Measurements from ENCODE around the gene C15orf62. TPM values are rescaled to one million over a fixed set of nuclear protein-coding genes. Genes with fewer than 3 reads are reported as not detected.
A peak's percentile ranks its signal among the peaks of the same experiment; 100 is the strongest.

C15orf62 gene
- total RNA-seq, 1 experiment from 2014 or later = 0.14 TPM

DNA sequence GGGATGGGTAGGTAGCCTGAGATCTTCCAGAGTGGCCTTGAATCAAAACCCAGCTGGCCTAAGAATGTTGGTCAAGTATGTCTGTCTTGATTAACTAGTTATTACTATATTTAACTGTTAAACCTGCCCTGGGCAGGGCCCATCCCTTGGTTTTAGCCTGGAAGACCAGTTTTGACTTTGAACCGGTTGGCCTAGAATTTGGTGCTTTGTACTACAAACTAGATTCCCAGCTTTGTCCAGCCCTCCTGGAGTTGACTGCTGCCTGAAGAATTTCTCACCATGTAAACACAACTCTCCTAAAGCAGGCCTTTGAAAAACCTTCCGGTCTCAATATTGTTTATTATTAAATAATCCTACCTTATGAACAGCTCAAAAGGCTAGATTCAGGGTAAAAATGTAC lies 16.0 kb downstream of the C15orf62 start:
- H3K9me3 ChIP-seq (replicated peaks) = no peaks in the 10 kb centered on the region
- no peak overlapping the region for H3K4me3 ChIP-seq
- no peak overlapping the region for H3K27ac ChIP-seq
- H3K36me3 ChIP-seq = no peaks in the 10 kb centered on the region; the same call in none of the 2 replicates
- DNase-seq = no peak
- no peaks in the 10 kb centered on the region for H3K27me3 ChIP-seq
- H3K4me1 ChIP-seq = peaks cover 22% of the 10 kb centered on the region

DNA sequence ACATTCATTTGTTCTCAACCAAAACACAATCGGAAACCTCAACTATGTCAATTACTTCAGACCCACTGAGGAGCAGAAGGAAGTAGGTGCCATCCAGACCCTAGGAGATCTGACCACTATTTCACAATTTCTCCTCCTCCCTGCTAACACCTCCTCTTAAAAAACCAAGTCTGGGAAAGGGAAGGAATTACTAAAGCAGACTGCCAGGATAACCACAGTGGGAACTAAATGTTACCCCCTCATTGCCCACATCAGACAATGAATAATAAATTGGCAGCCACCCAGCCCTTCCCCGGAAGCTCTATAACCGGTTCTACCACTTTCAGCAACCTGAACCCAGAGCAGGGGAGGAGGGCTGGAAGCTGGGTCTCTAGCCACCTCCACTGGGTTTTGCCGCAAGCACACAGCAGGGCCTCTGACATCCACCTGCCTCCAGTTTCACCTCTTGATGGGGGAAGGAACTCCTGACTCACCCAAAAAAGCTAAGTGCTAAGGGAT lies 17.6 kb downstream of the C15orf62 start:
- H3K4me3 ChIP-seq = no peak overlapping the region
- no peaks in the 10 kb centered on the region for H3K9me3 ChIP-seq (replicated peaks)
- peak in 1 of 2 experiments; percentile 58 for DNase-seq
- no peak overlapping the region for H3K27ac ChIP-seq
- H3K27me3 ChIP-seq = no peaks in the 10 kb centered on the region
- H3K4me1 ChIP-seq = peaks cover 22% of the 10 kb centered on the region
- no peaks in the 10 kb centered on the region; the same call in none of the 2 replicates for H3K36me3 ChIP-seq

DNA sequence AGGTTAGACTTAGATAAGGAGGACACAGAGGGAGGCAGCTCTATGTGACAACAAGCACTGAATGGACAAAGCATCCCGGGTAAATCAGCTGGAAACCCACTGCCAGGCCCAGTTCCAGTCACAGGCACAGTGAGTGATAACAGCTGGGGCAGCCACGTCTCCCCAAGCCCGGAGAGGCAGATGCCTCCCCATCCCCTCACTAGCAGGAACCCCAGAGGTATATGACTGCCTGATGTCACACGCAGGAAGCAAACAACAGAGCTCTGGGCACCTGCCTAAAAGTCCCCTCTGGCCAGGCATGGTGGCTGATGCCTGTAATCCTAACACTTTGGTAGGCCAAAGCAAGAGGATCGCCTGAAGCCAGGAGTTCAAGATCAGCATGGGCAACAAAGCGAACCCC lies 18.2 kb downstream of the C15orf62 start:
- no peak overlapping the region for H3K27ac ChIP-seq

DNA sequence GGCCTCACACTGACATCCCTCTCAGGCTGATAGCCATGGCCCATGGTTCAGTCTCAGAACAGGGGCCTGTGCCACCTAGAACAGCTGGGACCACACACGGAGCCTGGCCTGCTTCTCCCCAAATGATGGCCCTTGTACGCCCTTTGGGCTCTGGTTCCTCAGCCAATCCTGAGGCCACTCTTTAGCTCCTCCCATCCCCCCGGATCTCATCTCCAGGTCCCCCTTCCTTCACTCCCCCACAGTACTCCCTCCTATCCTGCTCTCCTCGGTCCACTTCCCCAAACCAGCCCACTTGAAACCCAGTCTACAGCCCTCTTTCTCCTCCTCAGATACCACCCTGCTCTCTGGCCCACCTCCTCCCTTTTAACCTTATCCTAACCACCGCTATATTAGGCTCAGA lies 19.3 kb downstream of the C15orf62 start:
- H3K27ac ChIP-seq = peak overlapping the region; percentile 19; the same call in 1 of the 2 replicates
- H3K36me3 ChIP-seq = no peaks in the 10 kb centered on the region; the same call in none of the 2 replicates
- peaks cover 22% of the 10 kb centered on the region for H3K4me1 ChIP-seq
- no peak overlapping the region for H3K4me3 ChIP-seq
- peak; percentile 88 to 93 for DNase-seq
- no peaks in the 10 kb centered on the region for H3K9me3 ChIP-seq (replicated peaks)
- H3K27me3 ChIP-seq = no peaks in the 10 kb centered on the region

More for the DNA sequence above, 18.2 kb downstream of the C15orf62 start:
- Histone ChIP-seq H3K27me3 (no peaks in the 10 kb centered on the region), H3K9me3 (replicated peaks) (no peaks in the 10 kb centered on the region), H3K4me3 (no peak overlapping the region), H3K4me1 (peaks cover 22% of the 10 kb centered on the region), H3K36me3 (no peaks in the 10 kb centered on the region; the same call in none of the 2 replicates)
- no peak for DNase-seq

DNA sequence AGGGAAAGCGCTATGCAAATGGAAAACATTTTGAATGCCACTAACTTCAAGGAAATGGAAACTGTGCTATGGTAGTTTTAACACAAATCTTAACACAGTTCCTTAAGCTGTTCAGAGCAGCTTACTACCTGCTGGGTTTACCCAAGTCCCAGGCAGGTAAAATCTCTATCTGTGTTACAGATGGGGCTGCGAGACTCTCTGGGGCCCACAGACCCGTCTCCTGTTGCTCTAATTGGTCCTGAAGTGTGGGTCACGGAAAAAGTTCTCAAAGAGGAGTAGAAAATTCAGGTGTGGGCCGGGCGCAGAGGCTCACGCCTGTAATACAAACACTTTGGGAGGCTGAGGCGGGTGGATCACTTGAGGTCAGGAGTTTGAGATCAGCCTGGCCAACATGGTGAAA lies 20.2 kb downstream of the C15orf62 start:
- Histone ChIP-seq H3K27ac (no peak overlapping the region), H3K9me3 (replicated peaks) (no peaks in the 10 kb centered on the region)
- no peak for DNase-seq

DNA sequence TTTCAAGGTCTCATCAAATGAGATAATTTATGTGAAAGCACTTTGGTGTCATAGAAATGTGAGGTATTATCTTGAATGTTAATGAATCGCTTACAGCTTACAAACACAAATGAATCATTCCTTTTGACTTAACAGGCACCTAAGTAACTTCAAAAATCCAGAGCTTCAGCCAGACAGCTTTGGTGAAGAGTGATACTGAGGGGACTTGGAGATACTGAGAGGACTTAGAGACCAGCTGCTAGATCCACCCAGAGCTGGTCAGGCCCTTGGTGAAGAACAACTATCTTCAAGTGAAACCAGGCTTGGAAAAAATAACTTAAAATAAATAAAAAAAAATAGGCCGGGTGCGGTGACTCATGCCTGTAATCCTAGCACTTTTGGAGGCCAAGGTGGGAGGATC lies 20.9 kb downstream of the C15orf62 start:
- Histone ChIP-seq H3K4me1 (peaks cover 22% of the 10 kb centered on the region), H3K27me3 (no peaks in the 10 kb centered on the region), H3K27ac (no peak overlapping the region), H3K4me3 (no peak overlapping the region), H3K9me3 (replicated peaks) (no peaks in the 10 kb centered on the region), H3K36me3 (no peaks in the 10 kb centered on the region; the same call in 1 of the 2 replicates)
- no peak for DNase-seq

More for the DNA sequence above, 20.2 kb downstream of the C15orf62 start:
- Histone ChIP-seq H3K4me3 (no peak overlapping the region), H3K4me1 (peaks cover 22% of the 10 kb centered on the region), H3K36me3 (no peaks in the 10 kb centered on the region; the same call in 1 of the 2 replicates), H3K27me3 (no peaks in the 10 kb centered on the region)

DNA sequence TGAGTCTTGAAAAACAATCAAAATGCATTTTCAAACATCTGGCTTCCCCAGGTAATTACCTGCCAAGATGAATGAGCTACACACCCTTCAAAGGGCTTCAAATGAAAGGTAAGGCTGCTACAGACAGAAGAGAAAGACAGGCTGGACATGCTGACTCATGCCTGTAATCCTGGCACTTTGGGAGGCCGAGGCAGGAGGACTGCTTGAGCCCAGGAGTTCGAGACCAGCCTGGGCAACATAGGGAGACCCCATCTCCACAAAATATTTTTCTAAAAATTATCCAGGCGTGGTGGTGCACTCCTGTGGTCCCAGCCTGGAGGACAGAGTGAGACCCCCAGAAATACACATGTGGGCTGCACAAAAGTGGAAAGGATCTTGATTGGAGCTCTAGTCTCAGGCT lies 22.6 kb downstream of the C15orf62 start:
- H3K27ac ChIP-seq = no peak overlapping the region
- H3K4me1 ChIP-seq = peaks cover 19% of the 10 kb centered on the region
- DNase-seq = no peak
- no peak overlapping the region for H3K4me3 ChIP-seq
- H3K27me3 ChIP-seq = no peaks in the 10 kb centered on the region
- H3K36me3 ChIP-seq = no peaks in the 10 kb centered on the region; the same call in 1 of the 2 replicates
- no peaks in the 10 kb centered on the region for H3K9me3 ChIP-seq (replicated peaks)

DNA sequence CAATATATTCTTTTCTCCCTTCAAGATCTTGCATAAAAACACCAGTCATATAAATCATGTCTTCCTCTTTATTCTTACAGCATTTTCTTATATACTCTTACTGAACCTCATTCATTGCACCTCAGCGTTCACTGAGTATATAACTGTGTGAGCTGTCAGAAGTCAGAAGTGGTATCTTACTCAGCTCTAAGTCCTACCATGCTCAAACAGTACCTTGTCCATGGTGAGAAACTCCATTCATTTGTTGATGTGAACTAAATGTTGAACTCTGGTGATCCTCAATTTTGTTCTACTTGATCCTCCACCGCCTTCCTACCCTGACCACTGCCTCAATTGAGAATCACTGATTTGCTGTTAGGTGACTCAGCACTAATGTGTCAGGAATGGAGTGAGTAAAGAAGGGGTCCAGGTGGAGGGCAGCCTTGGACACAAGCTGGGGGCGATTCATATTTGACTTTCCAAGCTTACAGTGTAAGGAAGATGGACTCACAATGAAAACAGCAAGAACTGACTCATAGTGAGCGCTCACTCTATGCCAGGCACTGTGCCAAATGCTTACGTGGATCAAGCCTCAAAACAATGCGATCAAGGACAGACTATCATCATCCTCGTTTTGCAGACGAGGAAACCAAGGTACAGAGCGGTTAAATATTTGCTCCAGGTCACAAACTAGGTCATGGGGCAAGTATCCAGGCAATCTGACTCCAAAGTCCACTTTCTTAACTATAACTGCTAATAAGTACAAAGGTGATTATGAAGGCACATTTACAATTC lies 23.6 kb downstream of the C15orf62 start:
- DNase-seq = no peak
- H3K36me3 ChIP-seq = peaks cover 2% of the 10 kb centered on the region
- H3K4me3 ChIP-seq = no peak overlapping the region
- no peaks in the 10 kb centered on the region for H3K9me3 ChIP-seq (replicated peaks)
- no peak overlapping the region for H3K27ac ChIP-seq
- no peaks in the 10 kb centered on the region for H3K27me3 ChIP-seq
- H3K4me1 ChIP-seq = peaks cover 11% of the 10 kb centered on the region

DNA sequence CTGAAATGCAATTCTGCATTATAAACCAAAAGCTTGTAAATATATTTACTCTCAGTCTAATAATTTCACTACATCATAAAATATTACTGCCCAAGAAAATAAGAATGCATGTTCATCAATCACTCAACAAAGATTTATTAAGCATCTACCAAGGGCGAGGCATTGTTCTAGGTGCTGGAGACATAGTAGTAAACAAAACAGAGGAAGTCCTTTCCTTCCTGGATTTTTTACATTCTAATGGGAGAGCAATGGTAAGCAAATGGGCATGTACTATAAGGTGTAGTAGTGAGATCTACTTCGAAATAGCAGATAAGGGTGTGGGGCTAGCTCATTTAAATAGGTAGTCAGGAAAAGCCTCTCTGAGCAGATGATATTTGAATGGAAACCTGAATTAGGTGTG lies 26.3 kb downstream of the C15orf62 start:
- Histone ChIP-seq H3K9me3 (replicated peaks) (no peaks in the 10 kb centered on the region), H3K4me3 (no peak overlapping the region), H3K36me3 (peaks cover 2% of the 10 kb centered on the region), H3K4me1 (no peaks in the 10 kb centered on the region; the same call in 1 of the 2 replicates), H3K27me3 (no peaks in the 10 kb centered on the region), H3K27ac (no peak overlapping the region)
- no peak for DNase-seq

DNA sequence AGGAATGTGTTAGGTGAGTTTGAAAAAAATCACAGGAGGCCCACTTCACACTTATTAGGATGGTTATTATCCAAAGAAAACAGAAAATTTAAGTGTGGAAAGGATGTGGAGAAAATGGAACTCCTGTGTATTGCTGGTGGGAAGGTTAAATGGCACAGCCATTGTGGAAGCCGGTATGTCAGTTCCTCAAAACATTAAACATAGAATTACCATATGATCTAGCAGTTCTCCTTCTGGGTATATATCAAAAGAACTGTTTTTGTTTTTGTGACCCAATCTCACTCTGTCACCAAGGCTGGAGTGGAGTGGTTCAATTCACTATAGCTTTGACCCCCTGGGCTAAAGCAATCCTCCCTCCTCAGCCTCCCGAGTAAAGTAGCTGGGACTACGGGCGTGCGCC lies 26.7 kb downstream of the C15orf62 start:
- H3K4me1 ChIP-seq = no peaks in the 10 kb centered on the region; the same call in 1 of the 2 replicates
- H3K9me3 ChIP-seq (replicated peaks) = no peaks in the 10 kb centered on the region
- H3K36me3 ChIP-seq = peaks cover 2% of the 10 kb centered on the region
- no peak overlapping the region for H3K4me3 ChIP-seq
- no peak for DNase-seq
- H3K27ac ChIP-seq = no peak overlapping the region
- no peaks in the 10 kb centered on the region for H3K27me3 ChIP-seq

DNA sequence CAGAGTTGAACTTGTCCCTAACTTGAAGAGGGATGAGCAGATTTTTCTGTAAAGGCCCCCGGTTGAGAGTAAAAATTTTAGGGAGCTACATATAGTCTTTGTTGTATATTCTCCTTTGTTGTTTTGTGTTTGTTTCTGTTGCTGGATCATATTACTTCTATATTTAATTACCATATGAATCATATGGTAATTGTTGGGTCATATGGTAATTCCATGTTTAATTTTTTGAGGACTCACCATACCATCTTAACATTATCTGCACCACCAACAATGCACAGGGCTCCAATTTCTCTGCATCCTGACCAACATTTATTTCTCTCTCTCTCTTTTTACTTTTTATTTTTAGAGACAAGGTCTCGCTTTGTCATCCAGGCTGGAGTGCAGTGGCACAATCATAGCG lies 29.7 kb downstream of the C15orf62 start:
- Histone ChIP-seq H3K4me3 (no peak overlapping the region), H3K9me3 (replicated peaks) (no peaks in the 10 kb centered on the region), H3K4me1 (no peaks in the 10 kb centered on the region), H3K27ac (no peak overlapping the region), H3K36me3 (peaks cover 2% of the 10 kb centered on the region; the same call in 1 of the 2 replicates), H3K27me3 (no peaks in the 10 kb centered on the region)
- no peak for DNase-seq

DNA sequence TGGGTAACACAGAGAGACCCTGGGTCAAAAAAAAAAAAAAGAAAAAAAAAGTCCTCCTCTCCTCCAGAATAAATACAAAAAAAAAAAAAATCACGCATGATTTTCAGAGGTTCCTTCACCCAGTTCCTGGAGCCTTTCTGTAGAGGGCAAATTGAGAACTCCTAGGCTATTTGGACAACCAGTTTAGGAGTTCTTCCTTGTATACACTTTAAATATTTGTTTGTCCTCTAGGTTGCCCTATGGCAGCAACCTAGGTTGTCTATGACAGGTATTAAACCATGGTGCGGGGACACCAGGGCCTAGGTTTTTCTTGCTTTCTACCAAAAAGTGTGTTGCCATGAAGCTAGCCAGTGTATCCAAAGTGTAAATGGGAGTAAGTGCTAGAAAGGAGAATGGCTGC lies 33.3 kb downstream of the C15orf62 start:
- no peaks in the 10 kb centered on the region for H3K9me3 ChIP-seq (replicated peaks)
- no peaks in the 10 kb centered on the region for H3K36me3 ChIP-seq
- DNase-seq = no peak
- H3K4me1 ChIP-seq = no peaks in the 10 kb centered on the region
- H3K27ac ChIP-seq = no peak overlapping the region
- H3K4me3 ChIP-seq = no peak overlapping the region
- H3K27me3 ChIP-seq = no peaks in the 10 kb centered on the region

DNA sequence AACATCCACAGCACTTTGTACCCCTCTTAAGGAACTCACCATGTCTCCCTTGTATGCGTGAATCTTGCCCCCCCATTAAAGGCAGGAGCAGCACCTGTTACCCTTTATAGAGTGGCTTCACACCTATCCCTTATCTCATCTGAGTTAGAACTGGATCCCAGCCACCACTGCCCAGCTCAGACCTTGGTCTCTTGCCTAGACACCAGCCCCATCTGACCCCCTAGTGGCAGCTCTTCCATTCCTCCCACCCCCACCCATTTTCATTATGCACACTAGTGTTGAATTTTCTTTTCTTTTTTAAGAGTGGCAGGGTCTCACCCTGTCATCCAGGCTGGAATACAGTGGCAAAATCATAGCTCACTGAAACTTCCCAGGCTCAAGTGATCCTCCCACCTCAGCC lies 33.9 kb downstream of the C15orf62 start:
- H3K36me3 ChIP-seq = no peaks in the 10 kb centered on the region
- no peak overlapping the region for H3K27ac ChIP-seq
- H3K9me3 ChIP-seq (replicated peaks) = no peaks in the 10 kb centered on the region

DNA sequence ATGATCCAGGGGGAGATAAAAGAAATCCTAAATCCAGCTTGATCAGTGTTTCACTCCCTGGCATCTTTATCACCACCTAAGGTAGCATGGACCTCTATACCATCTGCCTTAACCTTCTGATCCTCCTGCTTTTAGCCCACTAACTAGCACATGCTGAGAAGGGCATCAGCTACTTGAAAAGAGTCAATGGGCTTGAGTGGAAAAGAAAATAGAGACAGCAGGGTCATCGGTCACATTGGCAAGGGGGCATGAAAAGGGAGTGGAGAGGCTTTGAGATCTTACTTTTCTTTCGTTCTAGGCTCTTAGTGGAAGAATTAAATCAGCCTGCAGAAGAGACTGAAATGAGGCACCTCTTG lies 36.9 kb downstream of the C15orf62 start:
- Histone ChIP-seq H3K36me3 (no peaks in the 10 kb centered on the region), H3K27ac (peak overlapping the region; percentile 76), H3K9me3 (replicated peaks) (no peaks in the 10 kb centered on the region), H3K4me1 (no peaks in the 10 kb centered on the region), H3K27me3 (no peaks in the 10 kb centered on the region), H3K4me3 (peak overlapping the region; percentile 89)
- DNase-seq = no peak

More for the DNA sequence above, 33.9 kb downstream of the C15orf62 start:
- Histone ChIP-seq H3K27me3 (no peaks in the 10 kb centered on the region), H3K4me3 (no peak overlapping the region), H3K4me1 (no peaks in the 10 kb centered on the region)
- no peak for DNase-seq

DNA sequence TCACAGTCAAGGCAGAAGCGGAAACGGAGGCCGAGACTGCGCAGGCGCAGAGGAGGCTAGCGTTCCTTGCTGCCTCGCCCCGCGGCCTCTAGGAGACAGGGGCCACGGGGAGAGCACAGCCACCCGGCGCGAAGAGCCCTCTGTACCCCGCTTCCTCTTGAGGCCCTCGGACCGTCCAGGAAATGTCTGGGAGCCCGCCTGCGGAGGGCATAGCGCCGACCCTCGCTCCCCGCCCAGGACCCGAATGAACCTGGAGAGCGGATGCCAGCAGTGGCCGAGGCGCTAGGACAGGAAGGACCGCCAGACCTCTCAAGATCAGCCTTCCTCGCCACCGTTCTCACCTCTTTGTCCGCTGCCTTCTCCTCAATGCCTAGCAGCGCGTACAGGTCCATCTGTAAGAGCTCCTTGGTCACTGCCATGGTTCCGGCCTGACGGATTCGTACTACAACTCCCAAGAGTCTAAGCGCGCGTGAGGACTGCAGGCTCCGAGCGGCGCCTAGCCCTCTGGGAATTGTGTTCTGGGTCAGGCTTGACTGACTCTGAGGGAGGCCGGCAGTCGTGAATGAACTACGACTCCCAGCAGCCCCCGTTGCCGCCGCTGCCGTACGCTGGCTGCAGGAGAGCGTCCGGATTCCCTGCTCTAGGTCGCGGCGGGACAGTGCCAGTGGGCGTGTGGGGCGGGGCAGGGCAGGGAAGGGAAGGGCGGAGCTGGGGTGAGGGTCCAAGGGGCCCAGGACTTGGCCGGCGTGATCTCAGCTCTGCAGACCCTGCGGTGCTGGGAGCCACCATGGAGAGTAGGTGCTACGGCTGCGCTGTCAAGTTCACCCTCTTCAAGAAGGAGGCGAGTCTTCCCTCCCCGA lies 37.5 kb downstream of the C15orf62 start, which contains the start of the genes DNAJC17 and ZFYVE19:
DNAJC17 (minus strand) TSS at position 446 of the 860 bp plus-strand sequence; CDS start at position 419, 27 bp downstream.
ZFYVE19 (plus strand) TSS at position 62 of the 860 bp plus-strand sequence; CDS start at position 563, 501 bp downstream.
- Histone ChIP-seq H3K4me3 (peak within 1 kb of the TSS; percentile 89), H3K4me1 (no peaks in the 10 kb centered on the region), H3K27ac (peak within 1 kb of the TSS; percentile 76), H3K36me3 (no peaks in the 10 kb centered on the region), H3K27me3 (no peaks in the 10 kb centered on the region), H3K9me3 (replicated peaks) (no peaks in the 10 kb centered on the region)
- DNase-seq = peak; percentile 99

Measured in SJCRH30 (cell line).